HG03135 (cell line): ENCODE results near the gene ATP8B2.

Experiments used
- ATAC-seq: cut with Tn5 transposase; IDR thresholded peaks from one replicate; pipeline ENCODE4 v1.9.1; 2021; ENCODE audit warnings: mild to moderate bottlenecking, moderate library complexity; ENCODE audit not compliant: unreplicated experiment

Gene ATP8B2

GRCh38 chr1:154391086-154391770 lies 65.9 kb downstream of the ATP8B2 start:
- ATAC-seq: no peak

GRCh38 chr1:154398141-154398540 lies 72.8 kb downstream of the ATP8B2 start:
- no peak for ATAC-seq

GRCh38 chr1:154398678-154399077 lies 73.4 kb downstream of the ATP8B2 start:
- ATAC-seq: no peak

GRCh38 chr1:154400381-154400801 lies 75.1 kb downstream of the ATP8B2 start:
- no peak for ATAC-seq
